Astrocyte (in vitro differentiated cells and primary cell): Measurements from ENCODE around the gene ADCY4. TPM values are rescaled to one million over a fixed set of nuclear protein-coding genes. Genes with fewer than 3 reads are reported as not detected.
"Not testable (repeated sequence)": the region's sequence is repeated elsewhere in the genome, so short reads cannot be mapped to it uniquely, and the experiment has no call there.

ENCODE experiments used
- DNase-seq: peaks from one replicate; pipeline ENCODE4 v3.0.0-alpha.2; 2010; ENCODE audit warnings: low read depth
- FAIRE-seq: peaks from 2 replicates; lab custom pipeline; 2011; peaks lifted over from hg19 to GRCh38; lab: Jason Lieb, UNC
- H2AFZ ChIP-seq: 2 replicates; pipeline ENCODE4 v1.6.0; 2012; ENCODE audit warnings: low read depth, low read length, inconsistent platforms
- H3K27ac ChIP-seq: 2 replicates; pipeline ENCODE4 v1.5.1; 2011; ENCODE audit warnings: low read depth, low read length, inconsistent platforms
- H3K27me3 ChIP-seq: 2 replicates; pipeline ENCODE4 v1.6.0; 2011; ENCODE audit warnings: low read length, inconsistent platforms; ENCODE audit not compliant: insufficient read depth
- H3K36me3 ChIP-seq: 2 replicates; pipeline ENCODE4 v1.5.1; 2011; ENCODE audit warnings: low read length, inconsistent platforms; ENCODE audit not compliant: insufficient read depth
- H3K4me1 ChIP-seq: 2 replicates; pipeline ENCODE4 v1.5.1; 2011; ENCODE audit warnings: low read length, inconsistent platforms; ENCODE audit not compliant: insufficient read depth
- H3K4me2 ChIP-seq: 2 replicates; pipeline ENCODE4 v1.6.0; 2012; ENCODE audit warnings: low read length, inconsistent platforms
- H3K4me3 ChIP-seq: 2 replicates; pipeline ENCODE4 v1.5.1; 2011; ENCODE audit warnings: low read depth, mild to moderate bottlenecking, low read length, inconsistent platforms; ENCODE audit not compliant: insufficient read depth
- H3K79me2 ChIP-seq: 2 replicates; pipeline ENCODE4 v1.6.0; 2012; ENCODE audit warnings: mild to moderate bottlenecking, low read length, inconsistent platforms; ENCODE audit not compliant: insufficient read depth
- H3K9ac ChIP-seq: 2 replicates; pipeline ENCODE4 v1.6.0; 2012; ENCODE audit warnings: mild to moderate bottlenecking, low read length, inconsistent platforms
- H3K9me3 ChIP-seq: 2 replicates; pipeline ENCODE4 v1.5.1; 2012; ENCODE audit warnings: low read depth, mild to moderate bottlenecking, low read length, inconsistent platforms; ENCODE audit not compliant: insufficient read depth
- H4K20me1 ChIP-seq: 2 replicates; pipeline ENCODE4 v1.6.0; 2012; ENCODE audit warnings: low read length, inconsistent platforms; ENCODE audit not compliant: insufficient read depth
- H3K27ac Mint-ChIP-seq: one replicate; pipeline ENCODE4 v1.8.0; 2021; ENCODE audit warnings: mild to moderate bottlenecking, mixed read lengths; ENCODE audit not compliant: unreplicated experiment
- H3K27me3 Mint-ChIP-seq: one replicate; pipeline ENCODE4 v1.8.0; 2021; ENCODE audit warnings: low read depth, mixed read lengths; ENCODE audit not compliant: unreplicated experiment
- H3K36me3 Mint-ChIP-seq: one replicate; pipeline ENCODE4 v1.8.0; 2021; ENCODE audit warnings: low read depth, mixed read lengths; ENCODE audit not compliant: unreplicated experiment
- H3K4me1 Mint-ChIP-seq: one replicate; pipeline ENCODE4 v1.8.0; 2021; ENCODE audit warnings: low read depth, mixed read lengths; ENCODE audit not compliant: unreplicated experiment
- H3K4me3 Mint-ChIP-seq: one replicate; pipeline ENCODE4 v1.8.0; 2021; ENCODE audit warnings: mild to moderate bottlenecking, moderate library complexity, mixed read lengths; ENCODE audit not compliant: unreplicated experiment
- H3K9me3 Mint-ChIP-seq: one replicate; pipeline ENCODE4 v1.8.0; 2021; ENCODE audit warnings: mild to moderate bottlenecking, mixed read lengths; ENCODE audit not compliant: unreplicated experiment
- CTCF ChIP-seq: IDR thresholded peaks from 2 replicates; pipeline ENCODE4 v1.5.1; 2011; ENCODE audit warnings: low read depth, mild to moderate bottlenecking, inconsistent platforms, low read length, moderate library complexity; ENCODE audit not compliant: insufficient read depth
- EZH2 ChIP-seq: IDR thresholded peaks from 2 replicates; pipeline ENCODE4 v1.6.1; 2012; ENCODE audit warnings: mild to moderate bottlenecking, low read length, inconsistent platforms; ENCODE audit not compliant: insufficient read depth
- total RNA-seq: library from RNA; stranded (reverse); gene quantifications from 2 replicates; pipeline ENCODE4 v1.2.1, GENCODE V29; 2021

Gene ADCY4
- total RNA-seq, 1 donor from 2014 or later = 0.32 TPM

- Histone ChIP-seq H3K9me3 (no peaks in the 10 kb centered on the region), H4K20me1 (peaks cover 29% of the 10 kb centered on the region), H3K4me2 (no peak overlapping the region), H3K27me3 (no peaks in the 10 kb centered on the region), H3K4me3 (no peak overlapping the region), H3K9ac (no peak overlapping the region), H3K36me3 (peaks cover 12% of the 10 kb centered on the region), H3K79me2 (no peaks in the 10 kb centered on the region), H2AFZ (no peak overlapping the region), H3K4me1 (peaks cover 6% of the 10 kb centered on the region), H3K27ac (no peak overlapping the region)
- no peaks in the 10 kb centered on the region for H3K9me3 Mint-ChIP-seq
- DNase-seq (no peak), FAIRE-seq (no peak)
- no peak overlapping the region for H3K27ac Mint-ChIP-seq
- no peak overlapping the region for H3K4me3 Mint-ChIP-seq
- no peaks in the 10 kb centered on the region for H3K27me3 Mint-ChIP-seq
- H3K36me3 Mint-ChIP-seq = peaks cover 25% of the 10 kb centered on the region
- no peak for TF ChIP-seq CTCF
- peaks cover 8% of the 10 kb centered on the region for H3K4me1 Mint-ChIP-seq
These were observed 38.0 kb upstream of the ADCY4 start for GRCh38 chr14:24372701-24373416.

GRCh38 chr14:24371605-24372004, 36.7 kb upstream of the ADCY4 start:
- H3K4me1 Mint-ChIP-seq, H3K4me3 ChIP-seq, H3K9ac ChIP-seq, H3K79me2 ChIP-seq, H3K9me3 ChIP-seq, H3K27me3 ChIP-seq, H3K27me3 Mint-ChIP-seq, H3K4me2 ChIP-seq, H3K27ac ChIP-seq, DNase-seq, FAIRE-seq, H2AFZ ChIP-seq, H3K27ac Mint-ChIP-seq, H3K9me3 Mint-ChIP-seq: not testable (repeated sequence)
- H4K20me1 ChIP-seq = peaks cover 27% of the 10 kb centered on the region
- Mint-ChIP-seq H3K4me3 (peak overlapping the region; percentile 50), H3K36me3 (peaks cover 23% of the 10 kb centered on the region)
- peaks cover 12% of the 10 kb centered on the region for H3K36me3 ChIP-seq
- peaks cover 16% of the 10 kb centered on the region for H3K4me1 ChIP-seq

- no peaks in the 10 kb centered on the region for H3K9me3 ChIP-seq
- H3K79me2 ChIP-seq = no peaks in the 10 kb centered on the region
- no peak for DNase-seq
- peaks cover 12% of the 10 kb centered on the region for H3K36me3 ChIP-seq
- no peak overlapping the region for H3K4me3 ChIP-seq
- Mint-ChIP-seq H3K9me3 (no peaks in the 10 kb centered on the region), H3K27ac (no peak overlapping the region), H3K36me3 (peaks cover 23% of the 10 kb centered on the region), H3K4me1 (peaks cover 13% of the 10 kb centered on the region), H3K27me3 (no peaks in the 10 kb centered on the region), H3K4me3 (peak overlapping the region; percentile 60)
- peaks cover 17% of the 10 kb centered on the region for H3K4me1 ChIP-seq
- H3K27ac ChIP-seq = no peak overlapping the region
- peaks cover 26% of the 10 kb centered on the region for H4K20me1 ChIP-seq
- no peak for FAIRE-seq
- no peak overlapping the region for H3K4me2 ChIP-seq
- H3K9ac ChIP-seq = no peak overlapping the region
- no peaks in the 10 kb centered on the region for H3K27me3 ChIP-seq
- H2AFZ ChIP-seq = no peak overlapping the region
- TF ChIP-seq CTCF (no peak), EZH2 (no peak)
These were observed 35.9 kb upstream of the ADCY4 start for GRCh38 chr14:24370748-24371147.
